Activated T-helper 9 cell treated with anti-CD3 and anti-CD28 coated beads, Interleukin-2, amount 50 U/mL, for 16 hours (primary cell): ENCODE measurements around the gene EIF3F.

Experiments
- DNase-seq: peaks from one replicate; pipeline ENCODE4 v3.0.0-alpha.2; 2020; ENCODE audit warnings: low read depth

EIF3F gene

GRCh38 chr11:8022876-8023275 is 35.7 kb downstream of the EIF3F start:
- DNase-seq, result no peak

GRCh38 chr11:8023831-8024555 is 36.9 kb downstream of the EIF3F start:
- DNase-seq, result no peak

GRCh38 chr11:8025123-8025522 is 38.0 kb downstream of the EIF3F start:
- DNase-seq, result no peak

GRCh38 chr11:8025816-8026215 is 38.7 kb downstream of the EIF3F start:
- DNase-seq, result no peak

- DNase-seq, result no peak
These were observed 39.8 kb downstream of the EIF3F start for GRCh38 chr11:8026982-8027381.

- DNase-seq, result no peak
These were observed 41.6 kb downstream of the EIF3F start for GRCh38 chr11:8028766-8029165.

GRCh38 chr11:8030526-8031247 is 43.5 kb downstream of the EIF3F start:
- no peak for DNase-seq

- no peak for DNase-seq
These were observed 44.3 kb downstream of the EIF3F start for GRCh38 chr11:8031248-8032115.

- DNase-seq, result no peak
These were observed 45.0 kb downstream of the EIF3F start for GRCh38 chr11:8032122-8032521.

GRCh38 chr11:8032576-8033304 is 45.6 kb downstream of the EIF3F start:
- no peak for DNase-seq

- peak; percentile 32 for DNase-seq
These were observed 46.4 kb downstream of the EIF3F start for GRCh38 chr11:8033305-8034105.

- DNase-seq, result no peak
These were observed 47.0 kb downstream of the EIF3F start for GRCh38 chr11:8034106-8034585.

GRCh38 chr11:8034604-8035190 is 47.6 kb downstream of the EIF3F start:
- DNase-seq, result no peak

- DNase-seq, result no peak
These were observed 48.2 kb downstream of the EIF3F start for GRCh38 chr11:8035200-8035855.

- no peak for DNase-seq
These were observed 49.1 kb downstream of the EIF3F start for GRCh38 chr11:8036002-8036802.

GRCh38 chr11:8036986-8037385 is 49.8 kb downstream of the EIF3F start:
- no peak for DNase-seq

GRCh38 chr11:8038393-8038792 is 51.3 kb downstream of the EIF3F start:
- no peak for DNase-seq

GRCh38 chr11:8038811-8039529 is 51.8 kb downstream of the EIF3F start:
- DNase-seq, result no peak
